GM23338 (cell line): ENCODE data around the gene PDIA2. TPM values are rescaled to one million over a fixed set of nuclear protein-coding genes. Genes with fewer than 3 reads are reported as not detected.

Experiments used
- ATAC-seq: fragments of 200-7000 bp; cut with Tn5 transposase; 3 replicates; pipeline ENCODE4 v1.9.1; 2020
- DNase-seq: peaks from one replicate; pipeline ENCODE4 v3.0.0-alpha.2; 2015; ENCODE audit warnings: low spot score
- H2AFZ ChIP-seq: fragments of 200-600 bp; sonication (generic); 2 replicates; pipeline ENCODE4 v1.8.0; 2016; ENCODE audit warnings: antibody characterized with exemption, mild to moderate bottlenecking, moderate library complexity
- H3F3A ChIP-seq: fragments of 200-600 bp; sonication (generic); replicated peaks from 2 replicates; pipeline ENCODE4 v1.8.0; 2017; ENCODE audit warnings: antibody characterized with exemption, mixed run types, low read depth
- H3K27ac ChIP-seq: fragments of 200-600 bp; sonication (generic); 2 replicates; pipeline ENCODE4 v1.6.1; 2016; ENCODE audit warnings: low read depth
- H3K27me3 ChIP-seq: fragments of 200-600 bp; sonication (generic); 2 replicates; pipeline ENCODE4 v1.8.0; 2016; ENCODE audit warnings: mild to moderate bottlenecking, mixed run types, moderate library complexity; ENCODE audit not compliant: insufficient read depth
- H3K36me3 ChIP-seq: fragments of 200-600 bp; sonication (generic); 2 replicates; pipeline ENCODE4 v1.8.0; 2016; ENCODE audit warnings: mild to moderate bottlenecking; ENCODE audit not compliant: insufficient read depth
- H3K4me1 ChIP-seq: fragments of 200-600 bp; sonication (generic); 2 replicates; pipeline ENCODE4 v1.8.0; 2016; ENCODE audit warnings: mild to moderate bottlenecking, moderate library complexity; ENCODE audit not compliant: insufficient read depth
- H3K4me2 ChIP-seq: fragments of 200-600 bp; sonication (generic); 2 replicates; pipeline ENCODE4 v1.7.1; 2017; ENCODE audit warnings: mixed run types
- H3K4me3 ChIP-seq: fragments of 200-600 bp; sonication (generic); 2 replicates; pipeline ENCODE4 v1.6.1; 2016; ENCODE audit warnings: mixed run types
- H3K79me2 ChIP-seq: fragments of 200-600 bp; sonication (generic); replicated peaks from 2 replicates; pipeline ENCODE4 v1.8.0; 2017; ENCODE audit warnings: mild to moderate bottlenecking; ENCODE audit not compliant: insufficient read depth
- H3K9me2 ChIP-seq: fragments of 200-600 bp; sonication (generic); 2 replicates; pipeline ENCODE4 v1.8.0; 2017; ENCODE audit not compliant: insufficient read depth
- H4K20me1 ChIP-seq: fragments of 200-600 bp; sonication (generic); replicated peaks from 2 replicates; pipeline ENCODE4 v1.8.0; 2017; ENCODE audit warnings: mild to moderate bottlenecking; ENCODE audit not compliant: insufficient read depth
- H3K27ac Mint-ChIP-seq: 2 replicates; pipeline ENCODE4 v1.8.0; 2020; ENCODE audit warnings: inconsistent platforms, mild to moderate bottlenecking, moderate library complexity, mixed read lengths
- H3K27me3 Mint-ChIP-seq: 3 replicates; pipeline ENCODE4 v1.8.0; 2022; ENCODE audit warnings: low read depth, mild to moderate bottlenecking, moderate library complexity, mixed read lengths, inconsistent platforms; ENCODE audit not compliant: insufficient read depth, poor library complexity
- H3K36me3 Mint-ChIP-seq: 3 replicates; pipeline ENCODE4 v1.8.0; 2021; ENCODE audit warnings: low read depth, mild to moderate bottlenecking, inconsistent platforms, moderate library complexity, mixed read lengths
- H3K4me1 Mint-ChIP-seq: 3 replicates; pipeline ENCODE4 v1.8.0; 2020; ENCODE audit warnings: mild to moderate bottlenecking, inconsistent platforms, mixed read lengths
- H3K4me3 Mint-ChIP-seq: 3 replicates; pipeline ENCODE4 v1.8.0; 2021; ENCODE audit warnings: moderate library complexity, mild to moderate bottlenecking, inconsistent platforms, mixed read lengths
- H3K9me3 Mint-ChIP-seq: 3 replicates; pipeline ENCODE4 v1.8.0; 2020; ENCODE audit warnings: moderate library complexity, mild to moderate bottlenecking, inconsistent platforms, mixed read lengths
- CREB1 ChIP-seq: fragments of 250-450 bp; sonication (Bioruptor Pico); IDR thresholded peaks from 2 replicates; pipeline ENCODE4 v1.5.0; 2020; ENCODE audit warnings: low read depth, mild to moderate bottlenecking, moderate library complexity
- CTCF ChIP-seq, 2 experiments: fragments of 200-600 bp in 1 of 2; sonication (generic) in 1 of 2; conservative IDR thresholded peaks; 2 replicates each; pipeline versions ENCODE4 v1.5.1 to v1.6.1; 2016 to 2017; ENCODE audit warnings: antibody characterized with exemption in 2 of 2, low read depth in 2 of 2, mild to moderate bottlenecking in 2 of 2, moderate library complexity in 1 of 2
- ETS1 ChIP-seq: IDR thresholded peaks from 2 replicates; pipeline ENCODE4 v1.6.1; 2016; ENCODE audit warnings: antibody characterized with exemption
- EZH2 ChIP-seq: fragments of 200-600 bp; sonication (generic); IDR thresholded peaks from one replicate; pipeline ENCODE4 v1.8.0; 2017; ENCODE audit warnings: antibody characterized with exemption, mild to moderate bottlenecking, low read depth; ENCODE audit not compliant: unreplicated experiment
- EZH2phosphoT487 ChIP-seq: fragments of 200-600 bp; sonication (generic); IDR thresholded peaks from one replicate; pipeline ENCODE4 v1.8.1; 2018; ENCODE audit warnings: antibody characterized with exemption; ENCODE audit not compliant: unreplicated experiment
- JUNB ChIP-seq: IDR thresholded peaks from one replicate; pipeline ENCODE4 v1.6.1; 2016; ENCODE audit warnings: antibody characterized with exemption; ENCODE audit not compliant: unreplicated experiment
- NANOG ChIP-seq: IDR thresholded peaks from 2 replicates; pipeline ENCODE4 v1.6.1; 2016; ENCODE audit warnings: antibody characterized with exemption, borderline replicate concordance
- POLR2AphosphoS5 ChIP-seq: IDR thresholded peaks from 2 replicates; pipeline ENCODE4 v1.6.1; 2016; ENCODE audit warnings: antibody characterized with exemption, low read depth
- STAT1 ChIP-seq: IDR thresholded peaks from one replicate; pipeline ENCODE4 v1.6.1; 2016; ENCODE audit warnings: antibody characterized with exemption; ENCODE audit not compliant: unreplicated experiment
- ZNF114 ChIP-seq: fragments of 250-450 bp; sonication (Bioruptor Pico); IDR thresholded peaks from 2 replicates; pipeline ENCODE4 v1.5.0; 2020; ENCODE audit warnings: mild to moderate bottlenecking, moderate library complexity
- ZNF331 ChIP-seq: fragments of 250-450 bp; sonication (Bioruptor Pico); IDR thresholded peaks from 2 replicates; pipeline ENCODE4 v1.5.0; 2020; ENCODE audit warnings: low read depth, mild to moderate bottlenecking, moderate library complexity
- polyA plus RNA-seq: library from polyadenylated mRNA; unstranded; fragments of >200 nt; fragmentation: Nextera tagmentation; extraction: Ambion mirVana; gene quantifications from 2 replicates; pipeline ENCODE4 v1.2.1, GENCODE V29; 2016
- total RNA-seq: library from RNA; depleted of rRNA; stranded (reverse); fragments of >200 nt; shearing (Covaris generic); gene quantifications from 2 replicates; pipeline ENCODE4 v1.2.3, GENCODE V29; 2014
- TF ChIP-seq, protein P1 (sequence below): IDR thresholded peaks from one replicate; pipeline ENCODE4 v1.6.1; 2018; ENCODE audit warnings: antibody characterized with exemption; ENCODE audit not compliant: unreplicated experiment
- TF ChIP-seq, protein P2 (sequence below): fragments of 250-450 bp; sonication (Bioruptor Pico); IDR thresholded peaks from 2 replicates; pipeline ENCODE4 v1.5.0; 2020; ENCODE audit warnings: mild to moderate bottlenecking, moderate library complexity

PDIA2 gene
- total and polyA plus RNA-seq, 2 experiments from 2014 or later: 0.39 to 0.87 TPM

GRCh38 chr16:289395-289997, 6.5 kb downstream of the PDIA2 start:
- Histone ChIP-seq H2AFZ (no peak overlapping the region), H4K20me1 (no peaks in the 10 kb centered on the region), H3K27me3 (no peaks in the 10 kb centered on the region), H3K4me2 (no peak overlapping the region), H3K36me3 (no peaks in the 10 kb centered on the region; the same call in 1 of the 2 replicates), H3K4me1 (no peaks in the 10 kb centered on the region), H3K27ac (no peak overlapping the region), H3K79me2 (no peaks in the 10 kb centered on the region), H3K9me2 (no peaks in the 10 kb centered on the region), H3K4me3 (no peak overlapping the region), H3F3A (no peaks in the 10 kb centered on the region)
- Mint-ChIP-seq H3K27ac (no peak overlapping the region), H3K27me3 (no peaks in the 10 kb centered on the region), H3K4me1 (no peaks in the 10 kb centered on the region), H3K9me3 (no peaks in the 10 kb centered on the region; the same call in 2 of the 3 replicates), H3K36me3 (peaks cover 14% of the 10 kb centered on the region), H3K4me3 (no peak overlapping the region)
- ATAC-seq (no peak), DNase-seq (no peak)
- TF ChIP-seq, protein P1, sequence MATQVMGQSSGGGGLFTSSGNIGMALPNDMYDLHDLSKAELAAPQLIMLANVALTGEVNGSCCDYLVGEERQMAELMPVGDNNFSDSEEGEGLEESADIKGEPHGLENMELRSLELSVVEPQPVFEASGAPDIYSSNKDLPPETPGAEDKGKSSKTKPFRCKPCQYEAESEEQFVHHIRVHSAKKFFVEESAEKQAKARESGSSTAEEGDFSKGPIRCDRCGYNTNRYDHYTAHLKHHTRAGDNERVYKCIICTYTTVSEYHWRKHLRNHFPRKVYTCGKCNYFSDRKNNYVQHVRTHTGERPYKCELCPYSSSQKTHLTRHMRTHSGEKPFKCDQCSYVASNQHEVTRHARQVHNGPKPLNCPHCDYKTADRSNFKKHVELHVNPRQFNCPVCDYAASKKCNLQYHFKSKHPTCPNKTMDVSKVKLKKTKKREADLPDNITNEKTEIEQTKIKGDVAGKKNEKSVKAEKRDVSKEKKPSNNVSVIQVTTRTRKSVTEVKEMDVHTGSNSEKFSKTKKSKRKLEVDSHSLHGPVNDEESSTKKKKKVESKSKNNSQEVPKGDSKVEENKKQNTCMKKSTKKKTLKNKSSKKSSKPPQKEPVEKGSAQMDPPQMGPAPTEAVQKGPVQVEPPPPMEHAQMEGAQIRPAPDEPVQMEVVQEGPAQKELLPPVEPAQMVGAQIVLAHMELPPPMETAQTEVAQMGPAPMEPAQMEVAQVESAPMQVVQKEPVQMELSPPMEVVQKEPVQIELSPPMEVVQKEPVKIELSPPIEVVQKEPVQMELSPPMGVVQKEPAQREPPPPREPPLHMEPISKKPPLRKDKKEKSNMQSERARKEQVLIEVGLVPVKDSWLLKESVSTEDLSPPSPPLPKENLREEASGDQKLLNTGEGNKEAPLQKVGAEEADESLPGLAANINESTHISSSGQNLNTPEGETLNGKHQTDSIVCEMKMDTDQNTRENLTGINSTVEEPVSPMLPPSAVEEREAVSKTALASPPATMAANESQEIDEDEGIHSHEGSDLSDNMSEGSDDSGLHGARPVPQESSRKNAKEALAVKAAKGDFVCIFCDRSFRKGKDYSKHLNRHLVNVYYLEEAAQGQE: no peak
- TF ChIP-seq ETS1 (no peak), JUNB (no peak), ZNF114 (CRISPR knock-in tag) (no peak), EZH2 (no peak), STAT1 (no peak), NANOG (no peak), EZH2phosphoT487 (no peak), CREB1 (CRISPR knock-in tag) (no peak), ZNF331 (CRISPR knock-in tag) (no peak), POLR2AphosphoS5 (no peak), CTCF (conservative IDR thresholded peaks at IDR 0.05; ENCODE audit: low read depth in 2 of 2) (no peak)
- TF ChIP-seq, protein P2, sequence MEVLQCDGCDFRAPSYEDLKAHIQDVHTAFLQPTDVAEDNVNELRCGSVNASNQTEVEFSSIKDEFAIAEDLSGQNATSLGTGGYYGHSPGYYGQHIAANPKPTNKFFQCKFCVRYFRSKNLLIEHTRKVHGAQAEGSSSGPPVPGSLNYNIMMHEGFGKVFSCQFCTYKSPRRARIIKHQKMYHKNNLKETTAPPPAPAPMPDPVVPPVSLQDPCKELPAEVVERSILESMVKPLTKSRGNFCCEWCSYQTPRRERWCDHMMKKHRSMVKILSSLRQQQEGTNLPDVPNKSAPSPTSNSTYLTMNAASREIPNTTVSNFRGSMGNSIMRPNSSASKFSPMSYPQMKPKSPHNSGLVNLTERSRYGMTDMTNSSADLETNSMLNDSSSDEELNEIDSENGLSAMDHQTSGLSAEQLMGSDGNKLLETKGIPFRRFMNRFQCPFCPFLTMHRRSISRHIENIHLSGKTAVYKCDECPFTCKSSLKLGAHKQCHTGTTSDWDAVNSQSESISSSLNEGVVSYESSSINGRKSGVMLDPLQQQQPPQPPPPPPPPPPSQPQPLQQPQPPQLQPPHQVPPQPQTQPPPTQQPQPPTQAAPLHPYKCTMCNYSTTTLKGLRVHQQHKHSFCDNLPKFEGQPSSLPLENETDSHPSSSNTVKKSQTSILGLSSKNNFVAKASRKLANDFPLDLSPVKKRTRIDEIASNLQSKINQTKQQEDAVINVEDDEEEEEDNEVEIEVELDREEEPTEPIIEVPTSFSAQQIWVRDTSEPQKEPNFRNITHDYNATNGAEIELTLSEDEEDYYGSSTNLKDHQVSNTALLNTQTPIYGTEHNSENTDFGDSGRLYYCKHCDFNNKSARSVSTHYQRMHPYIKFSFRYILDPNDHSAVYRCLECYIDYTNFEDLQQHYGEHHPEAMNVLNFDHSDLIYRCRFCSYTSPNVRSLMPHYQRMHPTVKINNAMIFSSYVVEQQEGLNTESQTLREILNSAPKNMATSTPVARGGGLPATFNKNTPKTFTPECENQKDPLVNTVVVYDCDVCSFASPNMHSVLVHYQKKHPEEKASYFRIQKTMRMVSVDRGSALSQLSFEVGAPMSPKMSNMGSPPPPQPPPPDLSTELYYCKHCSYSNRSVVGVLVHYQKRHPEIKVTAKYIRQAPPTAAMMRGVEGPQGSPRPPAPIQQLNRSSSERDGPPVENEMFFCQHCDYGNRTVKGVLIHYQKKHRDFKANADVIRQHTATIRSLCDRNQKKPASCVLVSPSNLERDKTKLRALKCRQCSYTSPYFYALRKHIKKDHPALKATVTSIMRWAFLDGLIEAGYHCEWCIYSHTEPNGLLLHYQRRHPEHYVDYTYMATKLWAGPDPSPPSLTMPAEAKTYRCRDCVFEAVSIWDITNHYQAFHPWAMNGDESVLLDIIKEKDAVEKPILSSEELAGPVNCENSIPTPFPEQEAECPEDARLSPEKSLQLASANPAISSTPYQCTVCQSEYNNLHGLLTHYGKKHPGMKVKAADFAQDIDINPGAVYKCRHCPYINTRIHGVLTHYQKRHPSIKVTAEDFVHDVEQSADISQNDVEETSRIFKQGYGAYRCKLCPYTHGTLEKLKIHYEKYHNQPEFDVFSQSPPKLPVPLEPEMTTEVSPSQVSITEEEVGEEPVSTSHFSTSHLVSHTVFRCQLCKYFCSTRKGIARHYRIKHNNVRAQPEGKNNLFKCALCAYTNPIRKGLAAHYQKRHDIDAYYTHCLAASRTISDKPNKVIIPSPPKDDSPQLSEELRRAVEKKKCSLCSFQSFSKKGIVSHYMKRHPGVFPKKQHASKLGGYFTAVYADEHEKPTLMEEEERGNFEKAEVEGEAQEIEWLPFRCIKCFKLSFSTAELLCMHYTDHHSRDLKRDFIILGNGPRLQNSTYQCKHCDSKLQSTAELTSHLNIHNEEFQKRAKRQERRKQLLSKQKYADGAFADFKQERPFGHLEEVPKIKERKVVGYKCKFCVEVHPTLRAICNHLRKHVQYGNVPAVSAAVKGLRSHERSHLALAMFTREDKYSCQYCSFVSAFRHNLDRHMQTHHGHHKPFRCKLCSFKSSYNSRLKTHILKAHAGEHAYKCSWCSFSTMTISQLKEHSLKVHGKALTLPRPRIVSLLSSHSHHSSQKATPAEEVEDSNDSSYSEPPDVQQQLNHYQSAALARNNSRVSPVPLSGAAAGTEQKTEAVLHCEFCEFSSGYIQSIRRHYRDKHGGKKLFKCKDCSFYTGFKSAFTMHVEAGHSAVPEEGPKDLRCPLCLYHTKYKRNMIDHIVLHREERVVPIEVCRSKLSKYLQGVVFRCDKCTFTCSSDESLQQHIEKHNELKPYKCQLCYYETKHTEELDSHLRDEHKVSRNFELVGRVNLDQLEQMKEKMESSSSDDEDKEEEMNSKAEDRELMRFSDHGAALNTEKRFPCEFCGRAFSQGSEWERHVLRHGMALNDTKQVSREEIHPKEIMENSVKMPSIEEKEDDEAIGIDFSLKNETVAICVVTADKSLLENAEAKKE: no peak
